Erythroblast (primary cell): ENCODE results near the gene ELP4.

Experiments used
- GATA1 ChIP-seq: IDR thresholded peaks from 2 replicates; pipeline ENCODE4 v1.6.1; 2011; ENCODE audit warnings: low read depth, mild to moderate bottlenecking, control low read depth, low read length, moderate library complexity
- POLR2A ChIP-seq: IDR thresholded peaks from 2 replicates; pipeline ENCODE4 v1.6.1; 2011; ENCODE audit warnings: mild to moderate bottlenecking, low read length

GRCh38 chr11:31606893-31607292 is 97.3 kb downstream of the ELP4 start:
- no peak for TF ChIP-seq POLR2A
- TF ChIP-seq GATA1, result no peak
